ENCODE data around the gene PRMT1. TPM values are rescaled to one million over a fixed set of nuclear protein-coding genes. Genes with fewer than 3 reads are reported as not detected.

PRMT1 gene
- total and polyA plus RNA-seq, 7 experiments from 2014 or later, result 73.1 to 169 (median 95.5) TPM

Small RNA genes within 50 kb of the gene (microRNA-seq; reads per million reads assigned to microRNA genes)
- not detected for gene MIR5088 (ENCODE audit: borderline microRNAs expressed)

Other genes with a start within 250 kb of the PRMT1 start
- under 1 TPM in 2 of 5 experiments, not detected in 3; 0.12 to 0.22 TPM for gene SLC17A7, start 235.7 kb upstream of the PRMT1 start, total RNA-seq
- gene SLC17A7, start 235.7 kb upstream of the PRMT1 start, polyA plus RNA-seq, result not detected
- gene PIH1D1, start 225.5 kb upstream of the PRMT1 start, total RNA-seq, result 100 to 1,000 TPM; 136 to 183 (median 159) TPM
- gene PIH1D1, start 225.5 kb upstream of the PRMT1 start, polyA plus RNA-seq, result 10 to 100 TPM; 62.7 to 91.8 TPM
- gene ALDH16A1, start 224.0 kb upstream of the PRMT1 start, total RNA-seq, result 10 to 100 TPM; 27.6 to 38.1 (median 33.3) TPM
- gene ALDH16A1, start 224.0 kb upstream of the PRMT1 start, polyA plus RNA-seq, result 10 to 100 TPM; 28.3 to 37.8 TPM
- 100 to 1,000 TPM in 3 of 5 experiments, 10 to 100 TPM in 2; 90.6 to 401 (median 280) TPM for gene FLT3LG, start 203.1 kb upstream of the PRMT1 start, total RNA-seq
- gene FLT3LG, start 203.1 kb upstream of the PRMT1 start, polyA plus RNA-seq, result 100 to 1,000 TPM; 148 to 168 TPM
- 1,000 to 10,000 TPM; 2,467 to 6,044 (median 5,762) TPM for gene RPL13A, start 189.7 kb upstream of the PRMT1 start, total RNA-seq
- gene RPL13A, start 189.7 kb upstream of the PRMT1 start, polyA plus RNA-seq, result 1,000 to 10,000 TPM; 3,356 to 4,438 TPM
- gene RPS11, start 180.8 kb upstream of the PRMT1 start, total RNA-seq, result 1,000 to 10,000 TPM; 2,065 to 3,362 (median 2,972) TPM
- gene RPS11, start 180.8 kb upstream of the PRMT1 start, polyA plus RNA-seq, result 1,000 to 10,000 TPM; 2,125 to 2,254 TPM
- gene FCGRT, start 164.6 kb upstream of the PRMT1 start, total RNA-seq, result 100 to 1,000 TPM in 1 of 5 experiments, 10 to 100 TPM in 3, 1 to 10 TPM in 1; 8.2 to 177 (median 47.5) TPM
- gene FCGRT, start 164.6 kb upstream of the PRMT1 start, polyA plus RNA-seq, result 100 to 1,000 TPM; 117 to 129 TPM
- 10 to 100 TPM in 1 of 5 experiments, 1 to 10 TPM in 4; 1.9 to 14.5 (median 3.5) TPM for gene RCN3, start 149.3 kb upstream of the PRMT1 start, total RNA-seq
- 10 to 100 TPM in 1 of 2 donors, 1 to 10 TPM in 1; 6.9 to 12.3 TPM for gene RCN3, start 149.3 kb upstream of the PRMT1 start, polyA plus RNA-seq
- 100 to 1,000 TPM; 222 to 267 (median 228) TPM for gene NOSIP, start 96.7 kb upstream of the PRMT1 start, total RNA-seq
- gene NOSIP, start 96.7 kb upstream of the PRMT1 start, polyA plus RNA-seq, result 1,000 to 10,000 TPM in 1 of 2 donors, 100 to 1,000 TPM in 1; 933 to 1,232 TPM
- 1 to 10 TPM in 2 of 5 experiments, under 1 TPM in 3; 0.44 to 2.9 (median 0.58) TPM for gene PRRG2, start 96.0 kb upstream of the PRMT1 start, total RNA-seq
- under 1 TPM in 1 of 2 donors, not detected in 1; 0.30 TPM for gene PRRG2, start 96.0 kb upstream of the PRMT1 start, polyA plus RNA-seq
- 10 to 100 TPM; 45.6 to 69.4 (median 60.0) TPM for gene PRR12, start 86.1 kb upstream of the PRMT1 start, total RNA-seq
- under 1 TPM; 0.25 to 0.74 TPM for gene PRR12, start 86.1 kb upstream of the PRMT1 start, polyA plus RNA-seq
- gene RRAS, start 37.1 kb upstream of the PRMT1 start, total RNA-seq, result 10 to 100 TPM; 11.0 to 18.6 (median 13.8) TPM
- 10 to 100 TPM; 31.8 to 37.0 TPM for gene RRAS, start 37.1 kb upstream of the PRMT1 start, polyA plus RNA-seq
- gene SCAF1, start 35.1 kb upstream of the PRMT1 start, total RNA-seq, result 10 to 100 TPM; 35.0 to 74.9 (median 48.8) TPM
- gene SCAF1, start 35.1 kb upstream of the PRMT1 start, polyA plus RNA-seq, result 1 to 10 TPM; 1.4 to 3.7 TPM
- gene IRF3, start 11.4 kb upstream of the PRMT1 start, total RNA-seq, result 100 to 1,000 TPM; 176 to 346 (median 212) TPM
- 10 to 100 TPM; 55.5 to 80.7 TPM for gene IRF3, start 11.4 kb upstream of the PRMT1 start, polyA plus RNA-seq
- gene BCL2L12, start 11.3 kb upstream of the PRMT1 start, total RNA-seq, result 10 to 100 TPM; 11.3 to 57.2 (median 22.6) TPM
- gene BCL2L12, start 11.3 kb upstream of the PRMT1 start, polyA plus RNA-seq, result 10 to 100 TPM; 11.4 to 14.8 TPM
- gene ADM5, start 12.3 kb downstream of the PRMT1 start, total RNA-seq, result 1 to 10 TPM; 2.8 to 7.5 (median 4.6) TPM
- under 1 TPM in 1 of 2 donors, not detected in 1; 0.34 TPM for gene ADM5, start 12.3 kb downstream of the PRMT1 start, polyA plus RNA-seq
- gene CPT1C, start 13.8 kb downstream of the PRMT1 start, total RNA-seq, result 1 to 10 TPM in 4 of 5 experiments, under 1 TPM in 1; 0.96 to 6.0 (median 1.5) TPM
- gene CPT1C, start 13.8 kb downstream of the PRMT1 start, polyA plus RNA-seq, result 1 to 10 TPM in 1 of 2 donors, not detected in 1; 1.7 TPM
- 1 to 10 TPM; 1.4 to 3.6 (median 2.8) TPM for gene TSKS, start 86.0 kb downstream of the PRMT1 start, total RNA-seq
- gene TSKS, start 86.0 kb downstream of the PRMT1 start, polyA plus RNA-seq, result 1 to 10 TPM in 1 of 2 donors, under 1 TPM in 1; 0.51 to 1.1 TPM
- gene AP2A1, start 89.7 kb downstream of the PRMT1 start, total RNA-seq, result 10 to 100 TPM; 38.2 to 83.3 (median 56.7) TPM
- gene AP2A1, start 89.7 kb downstream of the PRMT1 start, polyA plus RNA-seq, result 1 to 10 TPM; 3.8 to 8.3 TPM
- gene FUZ, start 136.0 kb downstream of the PRMT1 start, total RNA-seq, result 10 to 100 TPM; 16.0 to 28.4 (median 26.8) TPM
- 1 to 10 TPM; 3.8 to 6.3 TPM for gene FUZ, start 136.0 kb downstream of the PRMT1 start, polyA plus RNA-seq
- gene MED25, start 141.0 kb downstream of the PRMT1 start, total RNA-seq, result 10 to 100 TPM; 36.8 to 75.2 (median 55.4) TPM
- gene MED25, start 141.0 kb downstream of the PRMT1 start, polyA plus RNA-seq, result 10 to 100 TPM; 10.8 to 16.7 TPM
- 100 to 1,000 TPM in 4 of 5 experiments, 10 to 100 TPM in 1; 92.8 to 170 (median 160) TPM for gene PTOV1, start 173.9 kb downstream of the PRMT1 start, total RNA-seq
- gene PTOV1, start 173.9 kb downstream of the PRMT1 start, polyA plus RNA-seq, result 10 to 100 TPM; 49.0 to 68.6 TPM
- gene PNKP, start 190.3 kb downstream of the PRMT1 start, total RNA-seq, result 100 to 1,000 TPM; 141 to 174 (median 154) TPM
- 10 to 100 TPM; 19.4 to 24.8 TPM for gene PNKP, start 190.3 kb downstream of the PRMT1 start, polyA plus RNA-seq
- gene AKT1S1, start 200.1 kb downstream of the PRMT1 start, total RNA-seq, result 10 to 100 TPM; 15.9 to 25.7 (median 21.2) TPM
- 1 to 10 TPM; 4.7 to 5.8 TPM for gene AKT1S1, start 200.1 kb downstream of the PRMT1 start, polyA plus RNA-seq
- 100 to 1,000 TPM in 1 of 5 experiments, 10 to 100 TPM in 4; 42.9 to 106 (median 53.0) TPM for gene TBC1D17, start 200.4 kb downstream of the PRMT1 start, total RNA-seq
- 10 to 100 TPM; 11.6 to 22.2 TPM for gene TBC1D17, start 200.4 kb downstream of the PRMT1 start, polyA plus RNA-seq
- 1 to 10 TPM; 1.2 to 6.8 (median 1.9) TPM for gene IL4I1, start 219.6 kb downstream of the PRMT1 start, total RNA-seq
- gene IL4I1, start 219.6 kb downstream of the PRMT1 start, polyA plus RNA-seq, result not detected

Measured in naive thymus-derived CD4-positive, alpha-beta T cell (primary cell).